Activated naive CD8-positive, alpha-beta T cell (primary cell): Measurements from ENCODE around the gene FEZF2.

Experiments
- H3K27ac Mint-ChIP-seq: one replicate; pipeline ENCODE4 v1.8.0; 2021; ENCODE audit warnings: mixed read lengths
- H3K27me3 Mint-ChIP-seq: one replicate; pipeline ENCODE4 v1.8.0; 2021; ENCODE audit warnings: mixed read lengths
- H3K36me3 Mint-ChIP-seq: one replicate; pipeline ENCODE4 v1.8.0; 2021; ENCODE audit warnings: mixed read lengths
- H3K4me1 Mint-ChIP-seq: one replicate; pipeline ENCODE4 v1.8.0; 2021; ENCODE audit warnings: low read depth, mixed read lengths
- H3K4me3 Mint-ChIP-seq: one replicate; pipeline ENCODE4 v1.8.0; 2021; ENCODE audit warnings: mild to moderate bottlenecking, mixed read lengths
- H3K9me3 Mint-ChIP-seq: one replicate; pipeline ENCODE4 v1.8.0; 2021; ENCODE audit warnings: low read depth, mixed read lengths

FEZF2 gene

DNA sequence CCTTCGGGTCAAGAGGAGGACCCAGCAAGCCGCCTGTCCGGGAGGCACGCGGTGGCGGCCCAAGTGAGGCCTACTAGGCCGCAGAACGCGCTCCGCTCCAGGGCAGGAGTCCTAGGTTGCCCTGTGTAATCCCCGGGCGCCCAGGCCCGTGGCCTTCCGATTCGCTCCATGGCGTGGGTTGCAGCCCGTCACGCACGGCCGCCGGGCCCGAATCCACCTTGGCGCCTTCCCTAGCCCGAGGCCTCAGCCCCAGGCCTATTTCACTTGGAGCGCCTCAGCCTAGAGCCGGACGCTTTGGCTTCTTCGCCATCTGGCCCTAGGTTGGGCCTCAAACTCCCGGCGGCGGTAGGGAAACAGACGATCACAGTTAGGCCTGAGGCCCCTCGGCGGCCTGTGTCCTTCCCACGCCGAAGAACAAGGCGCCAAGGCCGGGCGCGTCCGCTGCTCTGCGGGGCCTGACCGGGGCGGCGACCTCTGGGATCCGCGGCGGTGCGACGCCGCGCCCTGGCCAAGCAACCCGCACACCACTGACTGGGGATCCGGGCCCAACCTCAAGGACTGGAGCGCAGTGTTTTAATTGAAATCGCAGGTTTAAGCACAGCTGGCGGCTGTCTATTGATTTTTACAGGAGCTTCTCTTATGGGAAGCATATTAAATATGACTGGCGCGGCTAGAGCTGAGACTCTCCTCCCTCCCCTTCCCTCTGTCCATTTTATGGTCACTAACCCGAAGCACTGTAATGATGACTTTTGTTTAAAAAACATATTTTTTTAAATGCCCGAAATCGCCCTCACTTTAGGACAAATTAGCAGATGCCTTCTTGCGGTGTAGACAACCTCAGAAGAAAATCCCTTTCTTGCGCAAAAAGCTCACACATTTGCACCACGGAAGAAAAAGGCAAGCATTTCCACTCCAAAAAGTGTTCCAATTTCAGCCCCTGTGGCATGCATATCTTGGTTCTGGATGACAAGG lies 3.8 kb upstream of the FEZF2 start:
- no peak overlapping the region for H3K27ac Mint-ChIP-seq
- H3K4me3 Mint-ChIP-seq: no peak overlapping the region
- H3K27me3 Mint-ChIP-seq: peaks cover 53% of the 10 kb centered on the region
- peaks cover 2% of the 10 kb centered on the region for H3K4me1 Mint-ChIP-seq
- no peaks in the 10 kb centered on the region for H3K36me3 Mint-ChIP-seq
- no peaks in the 10 kb centered on the region for H3K9me3 Mint-ChIP-seq

DNA sequence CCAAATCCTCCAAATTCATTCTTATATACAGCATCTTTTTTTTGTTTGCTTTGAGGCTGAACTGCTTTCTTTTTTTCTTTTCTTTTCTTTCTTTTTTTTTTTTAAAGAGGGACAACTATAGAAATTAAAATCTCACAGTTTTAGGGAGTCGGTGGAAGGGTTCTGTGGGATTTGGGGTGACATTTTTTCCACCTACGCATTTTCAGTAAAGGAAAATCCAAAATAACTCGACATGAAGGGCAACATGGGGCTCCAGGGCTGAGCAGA lies 3.0 kb upstream of the FEZF2 start:
- H3K36me3 Mint-ChIP-seq: no peaks in the 10 kb centered on the region
- no peaks in the 10 kb centered on the region for H3K9me3 Mint-ChIP-seq
- no peak overlapping the region for H3K4me3 Mint-ChIP-seq

DNA sequence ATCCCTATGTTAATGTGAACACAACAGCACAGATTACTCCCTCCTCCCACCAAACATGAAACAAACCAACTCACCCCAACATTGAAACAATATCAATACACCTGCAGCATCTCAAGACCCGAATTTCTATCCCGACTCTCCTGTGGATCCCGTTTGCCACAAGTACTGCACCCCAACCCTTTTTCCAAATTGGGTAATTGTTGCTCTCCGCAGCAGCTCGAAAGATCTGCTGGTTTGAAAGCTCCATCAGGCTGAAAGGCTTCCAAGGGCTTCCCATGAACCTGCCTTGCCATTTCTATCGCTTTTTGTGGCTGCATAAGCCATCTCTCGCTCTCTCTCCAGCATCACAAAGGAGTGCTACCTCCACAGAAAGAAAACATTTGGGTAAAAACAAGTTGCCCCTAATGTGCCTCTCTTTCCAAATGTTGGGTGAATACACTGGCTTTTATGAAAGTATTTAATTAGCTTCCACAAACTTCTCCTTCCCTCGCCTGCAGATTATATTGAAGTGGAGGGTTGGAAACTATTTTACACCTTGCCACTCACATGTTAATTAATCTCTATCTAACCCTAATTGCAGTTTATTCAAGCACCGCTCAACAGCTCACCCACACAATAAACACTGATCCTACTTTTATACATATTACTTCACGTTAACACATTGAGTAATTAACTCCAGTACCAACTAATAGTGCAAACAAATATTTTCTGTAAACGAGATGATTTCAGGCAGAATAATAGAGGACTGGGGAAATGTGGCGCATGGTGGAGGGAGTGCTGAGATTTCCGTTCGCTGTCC lies 2.5 kb upstream of the FEZF2 start:
- no peaks in the 10 kb centered on the region for H3K36me3 Mint-ChIP-seq
- H3K4me3 Mint-ChIP-seq: no peak overlapping the region
- H3K4me1 Mint-ChIP-seq: peaks cover 4% of the 10 kb centered on the region
- no peaks in the 10 kb centered on the region for H3K9me3 Mint-ChIP-seq
- peaks cover 51% of the 10 kb centered on the region for H3K27me3 Mint-ChIP-seq
- H3K27ac Mint-ChIP-seq: no peak overlapping the region

More for the DNA sequence above, 3.0 kb upstream of the FEZF2 start:
- Mint-ChIP-seq H3K27me3 (peaks cover 50% of the 10 kb centered on the region), H3K4me1 (peaks cover 2% of the 10 kb centered on the region), H3K27ac (no peak overlapping the region)

DNA sequence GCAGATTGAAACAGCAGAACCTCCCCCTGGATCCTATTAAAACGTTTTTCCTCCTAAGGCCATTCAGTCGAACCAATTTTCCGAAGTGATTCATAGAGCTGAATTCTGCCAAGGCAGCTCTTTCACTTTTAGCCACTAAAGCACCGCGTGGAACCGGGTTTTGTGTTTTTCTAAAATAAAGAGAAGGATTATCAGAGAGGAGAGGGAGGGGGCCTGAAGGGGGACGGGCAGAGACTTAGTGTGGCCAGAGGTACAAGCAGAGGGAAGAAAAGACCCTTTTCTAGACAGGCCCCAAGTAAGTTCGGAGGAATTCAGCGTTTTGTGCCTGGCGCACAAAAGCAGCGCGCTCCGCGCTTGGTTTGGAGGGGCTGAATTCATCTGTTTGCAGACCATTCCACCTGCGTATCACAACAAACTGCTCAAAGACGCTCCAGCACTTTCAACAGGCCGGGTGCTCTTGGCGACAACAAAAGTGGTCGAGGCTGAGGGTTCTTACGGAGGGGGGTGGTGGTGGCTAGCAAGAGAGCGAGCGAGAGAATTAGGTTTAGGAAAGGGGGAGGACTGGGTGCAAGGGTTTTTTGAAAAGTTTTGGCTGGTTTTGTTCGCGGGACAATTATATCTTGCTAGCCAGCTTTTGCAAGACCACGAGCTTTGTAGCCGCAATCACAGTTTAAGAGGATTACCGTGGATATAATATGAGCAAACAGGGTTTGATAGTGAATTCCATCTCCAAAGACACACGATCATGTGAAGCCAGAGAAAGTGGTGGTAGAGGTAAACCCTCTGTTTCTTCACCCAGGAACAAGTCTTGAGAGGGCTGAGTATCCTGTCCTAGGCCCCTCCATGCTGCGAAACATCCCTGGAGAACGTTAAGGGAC lies 1.2 kb upstream of the FEZF2 start:
- Mint-ChIP-seq H3K27me3 (peaks cover 53% of the 10 kb centered on the region), H3K27ac (no peak overlapping the region), H3K9me3 (no peaks in the 10 kb centered on the region), H3K4me1 (peaks cover 9% of the 10 kb centered on the region), H3K4me3 (peak overlapping the region; percentile 42), H3K36me3 (no peaks in the 10 kb centered on the region)

DNA sequence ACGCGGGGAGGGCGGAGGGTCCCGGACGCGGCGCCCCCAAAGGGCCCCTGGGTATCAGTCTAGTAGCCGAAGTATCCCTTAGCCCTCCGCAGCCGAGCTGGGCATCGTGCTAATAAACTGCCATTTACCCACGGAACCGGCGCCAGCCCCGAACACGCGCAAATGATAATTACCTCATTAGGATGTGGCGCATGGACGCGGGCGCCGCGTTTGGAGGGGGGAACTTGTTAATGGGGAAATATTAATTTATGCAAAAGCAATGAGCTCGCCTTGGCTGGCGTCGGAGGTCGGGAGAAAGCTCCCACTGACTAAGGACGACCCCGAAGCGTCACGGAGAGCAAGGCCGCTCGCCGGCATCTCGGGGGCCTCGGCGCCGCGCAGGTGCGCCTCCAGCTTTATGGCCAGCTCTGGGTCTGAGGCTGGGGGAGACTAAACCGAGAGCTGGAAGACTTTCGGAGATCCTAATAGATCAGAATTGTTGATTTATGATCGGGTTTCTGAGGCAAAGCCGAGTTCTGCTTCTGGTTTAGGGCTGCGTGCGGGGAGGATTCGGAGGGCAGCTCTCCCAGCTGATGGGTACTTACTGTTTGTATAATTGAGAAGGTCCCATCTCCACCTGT lies 474 bp upstream of the FEZF2 start:
- peak overlapping the region; percentile 42 for H3K4me3 Mint-ChIP-seq
- H3K36me3 Mint-ChIP-seq: no peaks in the 10 kb centered on the region
- no peaks in the 10 kb centered on the region for H3K9me3 Mint-ChIP-seq
- peaks cover 10% of the 10 kb centered on the region for H3K4me1 Mint-ChIP-seq
- peaks cover 50% of the 10 kb centered on the region for H3K27me3 Mint-ChIP-seq
- H3K27ac Mint-ChIP-seq: no peak overlapping the region

DNA sequence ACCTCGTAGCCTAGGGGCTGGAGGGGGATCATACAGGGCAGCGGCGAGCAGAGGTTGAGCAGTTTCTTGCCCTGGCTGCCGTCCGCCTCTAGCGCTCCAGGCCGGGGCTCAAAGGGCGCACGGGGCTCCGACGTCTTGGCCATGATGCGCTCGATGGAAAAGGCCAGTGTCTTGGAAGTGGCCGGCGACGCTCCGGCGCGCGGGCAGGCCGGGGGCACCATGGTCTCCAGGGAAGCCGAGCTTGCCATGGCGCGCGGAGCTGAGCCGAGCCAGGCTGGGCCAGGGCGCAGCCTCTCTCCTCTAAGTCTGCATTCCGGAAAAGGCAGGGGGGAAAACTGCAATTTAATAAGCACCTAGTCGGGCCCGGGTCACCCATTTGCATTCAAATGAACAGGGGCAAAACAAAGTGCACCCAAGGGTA lies 719 bp downstream of the FEZF2 start:
- peaks cover 10% of the 10 kb centered on the region for H3K4me1 Mint-ChIP-seq
- peaks cover 58% of the 10 kb centered on the region for H3K27me3 Mint-ChIP-seq
- no peaks in the 10 kb centered on the region for H3K9me3 Mint-ChIP-seq
- H3K36me3 Mint-ChIP-seq: no peaks in the 10 kb centered on the region
- no peak overlapping the region for H3K27ac Mint-ChIP-seq
- no peak overlapping the region for H3K4me3 Mint-ChIP-seq

DNA sequence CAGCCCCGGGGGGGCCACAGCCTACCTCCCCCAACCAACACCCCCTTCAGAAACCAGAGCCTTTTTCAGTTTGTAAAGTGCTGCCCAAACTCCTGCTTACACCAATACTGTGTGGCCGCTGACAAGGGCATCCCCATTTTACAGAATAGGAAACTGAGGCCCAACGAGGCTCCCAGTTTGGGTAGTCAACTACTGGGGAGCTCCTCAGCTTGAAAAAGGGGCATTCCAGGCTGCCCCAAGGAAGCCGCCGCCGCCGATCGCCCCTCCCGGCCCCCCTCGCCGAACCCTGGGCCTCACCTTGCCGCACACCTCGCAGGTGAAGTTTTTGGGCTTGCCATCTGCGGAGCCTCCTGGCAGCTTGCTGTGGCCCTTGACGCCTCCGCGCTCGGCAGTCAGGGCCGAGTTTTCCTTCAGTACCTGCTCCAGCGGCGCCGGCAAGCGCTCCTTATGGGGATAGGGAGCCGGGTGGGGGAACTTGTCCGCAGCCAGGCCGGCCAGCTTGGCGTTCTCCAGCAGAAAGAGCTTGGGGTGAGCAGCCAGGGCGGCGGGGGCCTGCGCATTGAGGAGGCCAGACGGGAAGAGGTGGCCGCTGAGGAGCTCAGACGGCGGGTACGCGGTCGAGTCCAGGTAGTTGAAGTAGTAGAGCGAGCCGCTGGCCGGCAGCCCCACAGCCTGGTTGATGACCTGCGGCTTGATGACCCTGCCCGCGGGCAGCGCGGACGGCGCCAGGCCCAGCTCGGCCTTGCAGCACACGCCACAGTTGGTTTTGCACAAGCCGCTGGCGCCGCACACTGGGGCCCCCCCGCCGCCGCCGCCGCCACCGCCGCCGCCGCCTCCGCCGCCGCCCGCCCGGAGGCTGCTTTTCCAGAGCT lies 1.4 kb downstream of the FEZF2 start:
- H3K9me3 Mint-ChIP-seq: no peaks in the 10 kb centered on the region
- H3K27ac Mint-ChIP-seq: no peak overlapping the region
- no peak overlapping the region for H3K4me3 Mint-ChIP-seq
- no peaks in the 10 kb centered on the region for H3K36me3 Mint-ChIP-seq
- peaks cover 61% of the 10 kb centered on the region for H3K27me3 Mint-ChIP-seq
- peaks cover 10% of the 10 kb centered on the region for H3K4me1 Mint-ChIP-seq

DNA sequence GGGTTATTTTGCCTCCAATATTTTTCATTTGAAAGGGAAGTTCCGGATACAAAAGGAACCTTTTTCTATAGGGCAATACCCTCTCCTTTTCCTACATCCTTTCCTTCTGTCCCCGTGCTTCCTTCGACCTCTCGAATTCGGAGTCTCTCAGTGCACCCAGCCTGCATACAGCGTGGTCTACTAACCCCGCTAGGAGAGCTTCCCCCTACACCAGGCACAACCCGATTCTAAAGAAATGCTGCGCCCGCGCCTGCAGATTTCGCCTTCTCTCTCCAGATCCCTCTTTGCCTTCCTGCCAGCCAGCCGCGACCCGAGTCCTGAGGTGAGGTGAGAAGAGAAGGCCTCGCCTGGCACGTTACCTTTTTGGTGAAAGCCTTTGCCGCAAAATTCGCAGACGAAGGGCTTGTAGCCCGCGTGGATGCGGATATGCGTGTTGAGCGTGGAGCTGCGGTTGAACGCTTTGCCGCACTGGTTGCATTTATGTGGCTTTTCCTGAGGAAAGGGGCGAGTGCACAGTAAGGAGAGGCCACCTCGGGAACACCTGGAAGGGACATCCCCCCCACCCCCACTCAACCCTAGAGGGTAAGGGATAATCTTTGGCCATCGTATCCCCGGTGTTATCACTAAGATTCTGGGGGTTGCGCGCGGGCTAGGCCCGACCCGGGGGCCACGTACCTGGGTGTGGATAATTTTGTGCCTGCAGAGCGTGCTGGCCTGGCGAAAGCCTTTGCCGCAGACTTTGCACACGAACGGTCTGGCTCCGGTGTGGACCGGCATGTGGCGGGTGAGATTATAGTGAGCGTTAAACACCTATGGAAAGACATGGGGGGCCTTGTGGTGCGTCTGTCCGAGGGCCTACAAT lies 2.3 kb downstream of the FEZF2 start:
- H3K36me3 Mint-ChIP-seq: no peaks in the 10 kb centered on the region

DNA sequence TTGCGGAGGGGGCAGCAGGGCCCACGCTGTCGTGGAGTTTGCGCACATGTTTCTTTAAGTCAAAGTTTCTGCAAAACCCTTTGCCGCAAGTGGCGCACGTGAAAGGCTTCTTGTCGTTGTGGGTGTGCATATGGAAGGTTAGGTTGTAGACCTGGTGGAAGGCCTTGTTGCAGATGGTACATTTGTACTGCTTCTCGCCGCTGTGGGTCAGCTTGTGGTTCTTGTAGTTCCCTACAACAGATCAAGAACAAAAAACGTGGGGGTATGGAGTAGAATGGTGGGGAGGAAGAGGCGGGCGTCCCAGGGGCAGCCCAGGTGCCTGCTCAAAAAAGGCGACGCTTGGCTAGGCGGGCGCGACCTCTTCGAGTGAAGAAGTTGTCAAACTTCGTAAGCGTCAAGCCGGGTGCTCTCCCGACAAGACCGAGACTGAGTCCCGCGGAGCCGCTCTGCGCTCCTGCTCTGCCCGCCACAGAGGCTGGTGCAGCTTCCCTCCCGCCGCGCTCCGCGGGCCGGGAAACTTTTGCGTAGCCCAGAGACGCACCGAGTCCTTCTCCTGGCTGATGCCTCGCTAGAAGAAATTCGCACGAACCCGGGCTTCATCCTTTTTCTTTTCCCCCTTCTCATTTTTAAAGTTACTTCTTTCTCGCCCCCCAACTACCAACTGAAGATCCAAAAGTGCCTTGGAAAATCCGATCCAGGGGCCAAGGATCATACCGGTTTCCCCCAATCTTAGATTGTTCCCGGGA lies 3.1 kb downstream of the FEZF2 start:
- Mint-ChIP-seq H3K27me3 (peaks cover 61% of the 10 kb centered on the region), H3K4me1 (peaks cover 10% of the 10 kb centered on the region), H3K4me3 (no peak overlapping the region), H3K9me3 (no peaks in the 10 kb centered on the region), H3K27ac (no peak overlapping the region), H3K36me3 (no peaks in the 10 kb centered on the region)

More for the DNA sequence above, 2.3 kb downstream of the FEZF2 start:
- no peak overlapping the region for H3K4me3 Mint-ChIP-seq
- H3K27me3 Mint-ChIP-seq: peaks cover 63% of the 10 kb centered on the region
- H3K9me3 Mint-ChIP-seq: no peaks in the 10 kb centered on the region
- H3K4me1 Mint-ChIP-seq: peaks cover 10% of the 10 kb centered on the region
- H3K27ac Mint-ChIP-seq: no peak overlapping the region

DNA sequence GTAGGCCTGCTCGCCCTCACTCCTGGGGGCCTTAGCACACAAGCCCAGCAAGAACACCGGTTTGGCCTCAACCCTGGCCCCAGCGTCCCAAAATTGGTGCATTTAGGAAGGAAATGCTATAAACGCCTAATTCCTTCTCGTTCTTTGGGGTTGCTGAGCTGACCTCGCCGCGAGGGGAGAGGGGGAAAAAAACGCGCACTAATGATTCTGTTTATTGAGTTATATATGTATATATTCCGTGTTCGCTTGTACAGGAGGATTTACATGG lies 3.9 kb downstream of the FEZF2 start:
- no peaks in the 10 kb centered on the region for H3K9me3 Mint-ChIP-seq
- no peak overlapping the region for H3K4me3 Mint-ChIP-seq
- peaks cover 10% of the 10 kb centered on the region for H3K4me1 Mint-ChIP-seq
- no peaks in the 10 kb centered on the region for H3K36me3 Mint-ChIP-seq
- H3K27ac Mint-ChIP-seq: no peak overlapping the region
- H3K27me3 Mint-ChIP-seq: peaks cover 56% of the 10 kb centered on the region

DNA sequence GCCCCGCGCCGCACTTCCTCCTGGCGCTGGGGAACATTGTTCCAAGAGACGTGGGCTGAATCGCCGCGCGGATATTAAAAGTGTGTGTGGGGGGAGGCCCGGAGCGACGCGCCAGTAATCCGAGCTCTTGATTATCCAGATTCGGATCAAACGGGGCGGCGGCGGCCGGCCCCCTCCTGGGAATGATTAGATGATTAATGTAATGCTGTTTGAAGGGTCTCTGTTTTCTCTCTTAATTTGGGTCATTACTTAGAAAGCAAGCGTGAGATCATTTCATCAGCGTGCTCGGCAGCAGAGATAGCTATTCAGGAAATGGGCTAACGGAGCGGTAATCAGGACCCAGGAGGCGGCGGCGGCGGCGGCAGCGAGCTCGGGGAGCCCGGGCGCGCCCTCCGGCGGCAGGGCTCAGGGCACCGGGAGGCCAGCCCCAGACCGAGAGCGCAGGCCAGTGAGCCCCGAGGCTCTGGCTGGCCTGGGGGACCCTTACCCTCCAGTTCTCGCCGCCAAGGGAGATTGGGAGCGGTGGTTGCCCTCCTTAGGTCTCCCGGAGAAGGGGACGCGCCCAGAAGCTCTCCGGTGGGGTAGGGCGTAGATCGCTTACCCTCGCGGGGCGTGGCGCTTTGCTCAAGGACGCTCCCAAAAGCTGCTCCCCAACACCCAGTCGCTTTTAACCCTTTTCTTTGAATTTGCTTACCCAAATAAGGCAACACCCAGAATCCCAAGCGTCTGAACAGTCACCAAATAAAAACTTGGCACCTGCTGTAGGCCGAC lies 4.5 kb downstream of the FEZF2 start:
- Mint-ChIP-seq H3K36me3 (no peaks in the 10 kb centered on the region), H3K4me3 (no peak overlapping the region), H3K27me3 (peaks cover 52% of the 10 kb centered on the region), H3K27ac (no peak overlapping the region), H3K9me3 (no peaks in the 10 kb centered on the region), H3K4me1 (peaks cover 8% of the 10 kb centered on the region)

DNA sequence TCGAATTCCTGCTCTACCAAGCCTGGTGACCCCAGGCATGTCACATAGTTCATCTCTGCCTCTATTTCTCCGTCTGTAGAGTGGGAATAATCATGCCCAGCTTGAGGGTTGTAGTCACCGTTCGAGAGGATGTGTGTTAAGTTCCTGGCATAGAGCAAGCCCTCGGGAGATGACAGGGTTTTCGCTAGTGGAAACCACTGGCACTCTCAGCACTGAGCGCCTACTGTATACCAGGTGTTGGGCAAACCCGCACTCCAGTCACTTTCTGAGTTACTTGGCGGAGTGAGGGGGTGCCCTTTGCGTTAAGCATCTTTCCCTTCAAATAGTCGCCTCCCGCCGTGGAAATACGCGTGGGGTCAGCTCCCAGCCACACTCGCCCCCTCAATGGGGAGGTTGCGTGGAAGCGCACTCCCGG lies 5.1 kb downstream of the FEZF2 start:
- Mint-ChIP-seq H3K4me3 (no peak overlapping the region), H3K4me1 (peaks cover 8% of the 10 kb centered on the region), H3K36me3 (no peaks in the 10 kb centered on the region), H3K9me3 (no peaks in the 10 kb centered on the region), H3K27ac (no peak overlapping the region), H3K27me3 (peaks cover 52% of the 10 kb centered on the region)
